GM18508 (cell line): Measurements from ENCODE around the gene ACTL6B.
"Not testable (repeated sequence)": the region's sequence is repeated elsewhere in the genome, so short reads cannot be mapped to it uniquely, and the experiment has no call there.

Experiments
- ATAC-seq: cut with Tn5 transposase; IDR thresholded peaks from one replicate; pipeline ENCODE4 v1.9.1; 2021; ENCODE audit warnings: moderate number of reproducible peaks; ENCODE audit not compliant: insufficient read depth, unreplicated experiment

The ACTL6B gene

DNA sequence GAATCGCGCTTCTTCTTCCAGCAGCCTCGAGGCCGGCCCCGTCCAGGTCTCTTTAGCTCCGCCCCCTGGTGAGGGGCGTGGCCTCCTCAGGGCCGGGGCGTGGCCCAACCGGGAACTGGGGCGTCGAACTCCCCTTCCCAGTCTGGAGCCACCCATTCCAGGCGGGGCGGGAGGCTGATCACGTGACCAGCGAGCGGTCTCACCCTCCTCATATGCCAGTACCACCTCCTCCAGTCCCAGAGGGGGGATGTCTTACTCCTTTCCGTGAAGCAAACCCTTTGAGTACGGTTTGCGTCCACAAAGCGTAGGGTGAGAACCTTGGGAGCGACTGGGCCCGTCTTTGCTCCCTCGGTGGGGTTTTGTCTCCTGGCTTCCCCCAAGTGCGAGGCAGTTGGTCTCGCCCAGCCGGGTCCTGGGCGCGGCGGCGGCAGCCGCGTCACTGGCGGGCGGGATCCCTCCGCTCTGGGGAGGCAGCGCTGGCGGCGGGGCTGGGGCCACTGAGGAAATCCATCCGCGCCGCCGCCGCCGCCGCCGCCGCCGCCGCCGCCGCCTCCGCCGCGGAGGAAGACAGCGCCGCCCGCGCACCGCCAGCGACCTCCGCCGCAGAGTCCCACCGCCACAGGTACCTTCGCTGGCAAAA, 17.2 kb upstream of the ACTL6B start, which contains the start of gene GNB2:
Gene GNB2 (plus strand): TSS at position 439 of the 640 bp plus-strand sequence. CDS start 2,526 bp downstream, outside the sequence.
- peak; percentile 33 for ATAC-seq

DNA sequence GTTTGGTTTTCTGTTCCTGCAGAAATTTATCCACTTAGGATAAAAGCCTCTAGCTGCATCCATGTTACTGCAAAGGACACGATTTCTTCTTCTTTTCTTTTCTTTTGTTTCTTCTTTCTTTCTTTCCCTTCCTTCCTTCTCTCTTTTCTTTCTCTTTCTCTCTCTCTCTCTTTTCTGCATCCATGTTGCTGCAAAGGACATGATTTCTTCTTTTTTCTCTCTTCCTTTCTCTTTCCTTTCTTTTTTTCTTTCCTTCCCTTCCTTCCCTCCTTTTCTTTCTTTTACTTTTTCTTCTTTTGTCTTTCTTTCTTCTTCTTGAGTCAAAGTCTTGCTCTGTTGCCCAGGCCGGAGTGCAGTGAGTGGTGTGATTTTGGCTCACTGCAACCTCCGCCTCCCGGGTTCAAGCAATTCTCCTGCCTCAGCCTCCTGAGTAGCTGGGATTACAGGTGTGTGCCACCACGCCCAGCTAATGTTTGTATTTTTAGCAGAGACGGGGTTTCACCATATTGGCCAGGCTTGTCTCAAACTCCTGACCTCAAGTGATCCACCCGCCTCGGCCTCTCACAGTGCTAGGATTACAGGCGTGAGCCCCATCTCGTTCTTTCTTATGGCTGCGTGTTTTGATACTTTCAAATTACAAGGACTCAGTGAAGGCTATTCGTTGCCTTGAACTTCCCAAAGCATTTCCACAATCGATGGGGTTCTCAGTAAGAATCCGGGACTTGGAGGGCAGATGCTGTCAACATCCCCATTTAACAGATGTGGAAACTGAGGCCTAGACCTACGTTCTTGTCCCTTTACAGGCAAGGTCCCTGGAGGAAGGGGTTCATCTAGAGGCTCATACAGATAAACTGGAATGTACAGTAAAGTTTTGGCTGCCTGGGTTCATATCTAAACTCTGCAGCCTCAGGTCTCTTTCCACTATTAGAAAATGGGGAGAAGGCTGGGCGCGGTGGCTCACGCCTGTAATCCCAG, 15.4 kb upstream of the ACTL6B start:
- ATAC-seq, result no peak

DNA sequence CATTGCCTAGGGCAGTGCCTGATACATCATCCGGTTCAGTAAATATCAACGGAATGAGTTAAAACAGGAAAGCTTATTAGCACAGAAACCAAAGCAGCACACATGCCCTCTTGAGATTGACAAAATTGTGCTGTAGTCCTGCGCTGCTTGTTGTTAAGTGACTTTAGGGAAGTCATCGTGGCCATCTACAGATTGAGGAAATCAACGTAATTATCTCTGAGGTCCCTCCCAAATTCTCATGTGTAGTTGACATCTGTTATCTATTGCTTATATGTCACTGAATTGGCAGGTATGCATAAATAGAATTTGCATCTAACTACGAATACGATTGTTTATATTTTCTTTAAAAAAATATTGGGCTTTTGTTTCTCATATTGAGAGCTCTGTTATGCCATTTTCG, 13.8 kb upstream of the ACTL6B start:
- no peak for ATAC-seq

DNA sequence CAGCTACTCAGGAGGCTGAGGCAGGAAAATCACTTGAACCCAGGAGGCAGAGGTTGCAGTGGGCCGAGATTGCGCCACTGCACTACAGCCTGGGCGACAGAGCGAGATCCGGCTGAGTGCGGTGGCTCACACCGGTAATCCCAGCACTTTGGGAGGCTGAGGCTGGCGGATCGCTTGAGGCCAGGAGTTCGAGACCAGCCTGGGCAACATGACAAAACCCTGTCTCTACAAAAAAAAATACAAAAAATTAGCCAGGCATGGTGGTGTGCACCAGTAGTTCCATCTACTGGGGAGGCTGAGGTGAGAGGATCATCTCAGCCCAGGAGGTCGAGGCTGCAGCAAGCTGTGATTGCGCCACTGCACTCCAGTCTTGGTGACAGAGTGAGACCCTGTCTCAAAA, 12.9 kb upstream of the ACTL6B start:
- ATAC-seq, result not testable (repeated sequence)

DNA sequence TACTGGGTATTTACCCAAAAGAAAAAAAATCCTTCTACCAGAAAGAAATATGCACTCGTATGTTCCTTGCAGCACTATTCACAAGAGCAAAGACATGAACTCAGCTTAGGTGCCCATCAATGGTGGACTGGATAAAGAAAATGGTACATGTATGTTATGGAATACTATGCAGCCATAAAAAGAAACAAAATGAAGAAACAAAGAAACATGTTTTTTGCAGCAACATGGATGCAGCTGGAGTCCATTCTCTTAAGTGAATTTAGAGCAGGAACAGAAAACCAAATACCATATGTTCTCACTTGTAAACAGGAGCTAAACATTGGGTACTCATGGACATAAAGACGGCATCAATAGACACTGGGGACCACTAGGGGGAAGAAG, 11.8 kb upstream of the ACTL6B start:
- ATAC-seq, result no peak

DNA sequence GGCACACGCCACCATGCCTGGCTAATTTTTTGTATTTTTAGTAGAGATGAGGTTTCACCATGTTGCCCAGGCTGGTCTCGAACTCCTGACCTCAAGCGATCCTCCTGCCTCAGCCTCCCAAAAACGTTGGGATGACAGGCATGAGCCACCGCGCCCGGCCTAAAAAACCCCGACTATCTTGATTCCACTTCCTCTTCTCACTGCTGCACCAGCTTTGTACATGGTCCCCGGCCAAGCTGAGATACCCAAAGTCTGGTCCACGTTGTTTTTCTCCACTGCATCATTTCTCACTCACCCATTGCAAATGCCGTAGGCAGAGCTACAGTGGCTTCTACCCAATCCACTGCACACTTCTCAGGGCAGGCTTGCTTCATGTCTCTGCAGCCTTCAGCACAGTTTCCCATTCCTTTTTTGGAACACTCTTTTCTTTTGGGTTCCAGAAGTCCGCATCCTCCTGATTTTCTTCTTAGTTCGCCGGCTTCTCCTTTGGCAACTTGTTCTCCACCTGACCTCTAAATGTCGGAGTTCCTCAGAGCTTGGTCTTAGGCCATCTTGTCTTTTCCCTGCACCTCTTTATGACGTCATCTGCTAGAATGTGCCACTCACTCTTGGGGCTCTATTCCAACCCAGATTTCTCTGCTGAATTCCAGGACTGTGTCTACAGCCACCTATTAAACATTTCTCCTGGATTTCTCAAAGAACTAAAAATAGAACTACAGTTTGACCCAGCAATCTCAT, 11.3 kb upstream of the ACTL6B start:
- ATAC-seq, result no peak

DNA sequence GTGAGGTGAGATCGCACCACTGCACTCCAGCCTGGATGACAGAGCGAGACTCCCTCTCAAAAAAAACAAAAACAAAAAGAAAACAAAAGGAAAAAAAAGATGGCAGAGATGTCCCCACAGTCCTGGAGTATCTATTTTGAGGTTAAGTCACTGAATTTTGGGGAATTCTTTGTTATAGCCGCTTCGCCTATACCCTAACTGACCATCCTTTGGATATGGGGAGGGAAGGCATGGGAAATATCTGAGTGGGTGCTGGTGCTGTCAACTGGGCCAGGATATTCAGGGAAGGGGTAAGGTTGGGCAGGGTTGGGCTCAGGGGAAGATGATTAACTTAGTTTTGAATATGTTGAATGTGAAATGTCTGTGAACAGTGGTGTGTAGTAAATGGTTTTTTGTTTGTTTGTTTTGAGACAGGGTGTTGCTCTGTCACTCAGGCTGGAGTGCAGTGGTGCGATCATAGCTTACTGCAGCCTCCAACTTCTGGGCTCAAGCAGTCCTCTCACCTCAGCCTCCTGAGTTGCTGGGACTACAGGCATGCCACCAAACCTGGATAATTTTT, 9.0 kb upstream of the ACTL6B start:
- no peak for ATAC-seq

DNA sequence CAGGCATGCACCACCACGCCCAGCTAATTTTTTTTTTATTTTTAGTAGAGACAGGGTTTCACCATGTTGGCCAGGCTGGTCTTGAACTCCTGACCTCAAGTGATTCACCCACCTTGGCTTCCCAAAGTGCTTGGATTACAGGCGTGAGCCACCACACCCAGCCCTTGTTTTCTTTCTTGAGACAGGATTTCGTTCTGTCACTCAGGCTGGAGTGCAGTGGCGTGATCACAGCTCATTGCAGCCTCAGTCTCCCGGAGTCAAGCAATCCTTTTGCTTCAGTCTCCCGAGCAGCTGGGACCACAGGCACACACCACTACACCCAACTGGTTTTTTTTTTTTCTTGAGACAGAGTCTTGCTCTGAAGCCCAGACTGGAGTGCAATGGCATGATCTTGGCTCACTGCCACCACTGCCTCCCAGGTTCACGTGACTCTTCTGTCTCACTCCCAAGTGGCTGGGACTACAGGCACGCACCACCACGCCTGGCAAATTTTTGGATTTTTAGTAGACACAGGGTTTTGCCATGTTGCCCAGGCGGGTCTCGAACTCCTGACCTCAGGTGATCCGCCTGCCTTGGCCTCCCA, 6.0 kb upstream of the ACTL6B start:
- not testable (repeated sequence) for ATAC-seq

DNA sequence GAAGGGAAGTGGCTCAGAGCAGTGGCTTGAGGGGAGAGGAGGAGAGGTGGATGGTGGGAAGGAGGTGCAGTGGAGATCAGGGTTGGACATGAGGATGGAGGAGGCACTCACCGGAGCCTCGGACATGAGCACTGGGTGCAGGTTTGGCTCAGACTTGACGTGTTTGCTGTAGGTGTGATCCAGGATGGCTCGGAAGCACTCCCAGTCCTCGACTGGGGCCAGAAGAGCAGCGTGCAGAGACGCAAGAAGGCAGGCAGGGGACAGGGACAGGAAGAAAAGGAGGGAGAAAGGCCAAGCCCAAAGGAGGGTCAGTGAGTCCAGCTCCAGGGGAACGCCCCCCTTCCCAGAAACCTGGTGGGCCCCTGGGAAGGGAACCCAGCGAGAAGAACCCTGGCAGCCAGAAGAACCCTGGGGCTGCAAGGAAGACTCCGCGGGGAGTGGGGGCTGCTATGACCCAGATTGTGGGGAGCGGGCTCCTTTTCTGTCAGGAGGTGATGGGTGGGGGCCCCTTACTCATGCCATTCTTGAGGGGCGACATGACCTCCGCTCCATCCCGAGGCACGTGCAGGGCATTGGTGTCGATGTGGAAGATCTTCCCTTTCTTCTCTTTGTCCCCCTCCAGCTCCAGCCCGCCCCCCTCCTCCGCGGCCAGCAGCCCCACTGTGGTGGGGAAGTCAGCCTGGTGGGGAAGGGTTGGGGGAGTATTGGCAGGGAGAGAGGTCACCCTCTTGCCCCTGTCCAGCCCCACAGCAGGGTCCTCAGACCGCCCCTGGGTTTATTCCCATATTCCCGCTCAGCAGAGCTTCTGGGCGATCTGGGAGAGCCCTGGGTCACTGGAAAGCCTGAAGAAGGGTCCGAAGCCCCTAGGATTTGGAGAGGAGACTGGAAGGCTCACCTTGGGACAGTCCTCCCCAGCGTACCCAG, 1.1 kb downstream of the ACTL6B start:
- no peak for ATAC-seq

DNA sequence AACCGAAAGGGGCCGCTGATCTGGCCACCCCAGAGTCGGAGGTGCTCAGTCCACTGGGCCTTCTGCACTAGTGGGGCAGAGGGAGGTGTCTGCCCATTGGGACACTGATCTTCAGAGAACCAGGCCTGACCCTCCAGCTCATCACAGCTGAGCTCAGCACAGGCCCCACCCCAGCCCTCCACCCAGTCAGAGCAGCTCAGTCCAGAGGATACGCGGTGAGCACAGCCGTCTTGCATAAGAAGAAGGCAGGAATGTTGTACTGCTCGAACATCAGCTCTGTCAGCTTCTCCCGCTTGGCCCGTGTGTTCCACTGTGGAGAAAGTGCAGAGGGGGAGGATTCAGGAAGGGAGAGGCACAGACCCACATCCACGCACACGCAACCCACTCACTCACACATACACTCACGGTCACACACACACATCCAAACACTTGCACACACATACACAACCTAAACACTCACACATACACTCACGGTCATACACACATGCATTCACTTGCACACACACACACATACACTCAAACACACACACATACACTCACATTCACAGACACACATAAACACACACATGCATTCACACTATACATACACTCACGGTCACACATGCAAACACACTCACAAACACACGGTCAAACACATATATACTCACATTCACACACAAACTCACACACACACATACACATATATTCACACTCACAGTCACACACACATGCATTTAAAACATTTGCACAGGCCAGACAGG, 6.3 kb downstream of the ACTL6B start:
- ATAC-seq, result no peak

DNA sequence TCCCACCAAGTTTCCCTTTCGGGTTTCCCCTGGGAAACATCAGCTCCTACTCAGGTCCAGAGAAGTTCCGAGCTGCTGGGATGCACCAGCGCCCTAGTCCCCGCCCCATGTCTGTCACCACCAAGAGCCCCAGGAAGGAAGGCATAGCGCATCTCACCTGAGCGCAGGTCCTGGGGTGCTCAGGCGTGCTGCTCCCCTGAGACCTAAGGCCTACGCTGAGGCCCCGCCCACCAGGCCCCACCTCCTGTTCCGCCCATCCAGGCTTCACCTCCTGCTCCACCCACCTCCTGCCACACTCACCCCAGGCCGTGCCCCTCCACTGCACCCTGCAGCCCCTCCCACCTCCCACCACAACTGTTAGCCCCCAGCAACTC, 13.7 kb downstream of the ACTL6B start:
- no peak for ATAC-seq

DNA sequence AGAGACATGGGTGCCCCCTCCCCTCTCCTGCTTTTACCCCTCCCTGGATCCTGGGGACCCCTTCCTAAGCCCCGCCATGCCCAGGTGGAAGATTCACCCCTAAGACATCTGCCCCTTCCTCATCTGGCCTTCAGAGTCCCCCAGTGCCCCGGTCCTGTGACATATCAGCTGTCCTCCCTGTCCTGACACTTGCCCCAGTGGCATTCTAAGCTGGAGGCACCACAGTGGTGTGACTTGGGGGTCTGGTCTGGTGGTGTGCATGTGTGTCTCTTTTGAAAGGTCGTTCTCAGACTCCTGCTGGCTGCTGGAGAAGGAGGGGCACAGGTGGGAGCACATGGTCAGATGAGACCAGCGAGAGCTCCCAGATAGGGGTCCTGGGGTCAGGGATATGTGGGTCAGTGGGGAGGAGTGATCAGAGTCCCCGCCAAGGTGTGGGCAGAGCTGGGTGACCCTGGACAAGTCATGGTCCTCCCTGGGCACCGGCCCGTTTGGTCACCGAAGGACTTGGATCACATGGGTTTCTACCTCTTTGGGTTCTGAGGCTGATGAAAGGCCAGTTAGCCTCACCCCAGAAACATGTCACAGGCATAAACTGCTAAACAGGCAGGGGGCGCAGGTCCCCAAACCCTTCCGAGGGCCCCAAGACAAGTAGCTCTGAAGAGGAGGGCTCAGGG, 14.3 kb downstream of the ACTL6B start:
- ATAC-seq, result no peak

DNA sequence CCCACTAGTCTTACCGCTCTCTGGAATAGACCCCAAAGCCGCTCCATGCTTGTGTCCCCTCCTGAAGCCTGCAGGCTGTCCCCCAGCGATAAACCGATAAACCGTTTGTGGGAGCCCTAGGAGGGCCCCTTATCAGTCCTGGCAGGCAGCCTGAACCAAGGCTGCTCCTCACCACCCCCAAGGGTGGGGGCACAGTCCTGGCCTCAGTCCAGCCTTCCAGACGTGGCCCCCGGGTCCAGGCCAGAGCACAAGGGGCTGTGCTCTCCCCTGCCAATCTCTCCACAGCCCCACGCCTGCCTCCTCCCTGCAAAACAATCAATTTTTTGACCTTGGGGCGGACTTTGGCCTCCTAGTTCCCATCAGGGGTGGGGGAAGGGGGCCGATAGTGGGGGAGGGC, 14.8 kb downstream of the ACTL6B start, which contains the start of gene TFR2:
Gene TFR2 (minus strand): TSS at position 90 of the 397 bp plus-strand sequence. CDS start 43 bp downstream, at position 47.
- ATAC-seq, result no peak

DNA sequence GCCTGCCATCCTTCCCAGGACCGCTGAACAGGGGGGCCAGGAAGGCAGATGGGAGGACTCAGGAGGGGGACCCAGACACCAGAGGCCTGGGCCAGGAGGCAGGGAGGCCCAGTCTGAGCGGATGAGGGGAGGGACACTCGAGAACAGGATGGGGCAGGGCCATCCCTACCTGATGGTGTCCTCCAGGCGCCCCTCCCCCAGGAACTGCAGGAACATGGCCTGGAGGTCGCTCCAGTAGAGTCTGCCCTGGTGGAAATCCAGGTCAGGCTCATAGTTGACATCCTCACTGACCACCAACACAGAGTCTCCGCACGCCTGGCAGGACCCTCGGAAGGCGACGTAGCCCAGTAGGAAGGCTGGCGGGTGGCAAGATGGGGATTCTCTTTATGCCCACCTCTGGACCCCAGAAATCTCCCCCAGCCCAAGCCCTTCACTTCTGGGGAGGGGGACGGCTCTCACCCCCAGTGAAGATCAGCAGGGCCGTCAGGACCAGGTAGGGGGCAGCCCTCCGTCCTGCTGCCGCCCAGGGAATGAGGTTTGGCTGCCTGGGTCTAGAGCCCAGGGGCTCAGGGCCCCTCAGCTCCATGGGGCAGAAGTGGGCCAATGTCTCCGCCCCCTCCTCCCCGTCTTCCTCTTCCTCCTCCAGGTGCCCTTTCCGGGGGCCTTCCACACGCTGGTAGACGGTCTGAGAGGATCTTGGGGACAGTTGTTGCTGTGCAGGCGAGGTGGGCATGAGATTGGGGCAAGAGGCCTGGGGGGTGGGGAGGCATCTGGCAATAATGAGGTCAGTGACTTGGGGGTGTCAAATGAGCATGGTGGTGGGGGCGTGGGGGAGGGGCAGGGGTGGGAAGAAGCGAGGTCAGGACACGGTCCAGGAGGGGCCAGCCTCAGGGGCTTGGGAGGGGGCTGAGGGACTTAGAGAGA, 15.5 kb downstream of the ACTL6B start:
- ATAC-seq, result no peak

DNA sequence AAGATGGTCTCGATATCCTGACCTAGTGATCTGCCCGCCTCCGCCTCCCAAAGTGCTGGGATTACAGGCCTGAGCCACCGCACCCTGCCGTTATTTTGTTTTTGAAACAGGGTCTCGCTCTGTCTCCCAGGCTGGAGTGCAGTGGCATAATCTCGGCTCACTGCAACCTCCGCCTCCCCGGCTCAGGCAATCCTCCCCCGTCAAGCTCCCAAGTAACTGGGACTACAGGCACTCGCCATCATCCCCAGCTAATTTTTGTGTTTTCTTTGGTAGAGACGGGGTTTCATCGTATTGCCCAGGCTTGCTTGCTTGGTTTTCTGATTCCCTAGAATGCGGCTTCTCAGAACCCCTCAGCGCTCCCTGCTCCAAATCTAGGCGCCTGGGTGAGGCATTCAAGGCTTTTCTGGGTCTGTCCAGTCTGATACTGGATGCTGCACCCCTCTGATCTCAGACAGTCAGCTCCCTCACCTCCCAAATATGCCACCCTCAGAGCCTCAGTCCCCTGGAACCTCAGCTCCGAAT, 16.2 kb downstream of the ACTL6B start:
- ATAC-seq, result no peak

DNA sequence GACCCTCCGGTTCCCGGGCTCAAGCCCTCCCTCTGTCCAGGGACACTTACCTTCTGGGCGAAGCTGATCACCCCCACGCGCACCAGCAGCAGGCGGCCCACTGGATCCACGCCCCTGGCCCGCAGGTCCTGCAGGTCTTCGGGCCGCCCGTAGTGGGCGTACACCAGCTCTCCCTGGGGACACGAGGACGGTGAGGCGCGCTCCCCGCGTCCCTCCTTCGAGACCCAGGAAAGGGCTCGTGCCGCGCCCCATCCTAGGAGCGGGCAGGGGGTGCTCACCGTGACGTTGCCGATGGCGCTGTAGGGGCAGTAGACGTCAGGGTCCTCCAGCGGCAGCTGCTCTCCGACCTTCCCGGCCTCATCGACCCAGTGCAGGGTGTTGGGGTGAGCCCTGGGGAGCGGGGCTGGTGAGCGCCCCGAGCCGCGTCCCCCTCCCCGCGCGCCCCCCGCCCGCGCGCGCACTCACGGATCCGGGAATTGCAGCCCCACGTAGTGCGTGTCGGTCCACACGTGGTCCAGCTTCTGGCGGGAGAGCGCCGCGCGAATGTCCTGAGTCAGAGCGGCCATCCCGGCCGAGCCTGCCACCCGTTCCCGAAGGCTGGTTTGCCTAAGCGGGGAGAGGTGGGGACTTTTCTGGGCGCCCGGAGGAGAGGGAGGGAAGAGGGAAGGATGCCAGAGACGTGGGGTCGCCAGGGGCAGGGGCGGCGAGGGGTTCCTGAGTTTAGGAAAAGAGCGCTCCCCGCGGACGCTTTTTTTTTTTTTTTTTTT, 23.1 kb downstream of the ACTL6B start:
- ATAC-seq, result no peak
